GM21737 (cell line): Measurements from ENCODE around the gene GPR108.

Experiments used
- ATAC-seq: cut with Tn5 transposase; IDR thresholded peaks from one replicate; pipeline ENCODE4 v1.9.1; 2021; ENCODE audit warnings: mild to moderate bottlenecking, moderate library complexity; ENCODE audit not compliant: unreplicated experiment

The GPR108 gene

GRCh38 chr19:6682607-6683128 is 54.7 kb downstream of the GPR108 start:
- ATAC-seq: no peak

GRCh38 chr19:6680141-6680540 is 57.2 kb downstream of the GPR108 start:
- ATAC-seq: no peak
